H1 (cell line): Measurements from ENCODE around the gene TADA3. TPM values are rescaled to one million over a fixed set of nuclear protein-coding genes. Genes with fewer than 3 reads are reported as not detected.

Experiments used
- CTCF ChIA-PET: fragments of 300-600 bp; sonication (Branson Sonifier 250); formaldehyde crosslinking; loops from one replicate; lab custom pipeline; 2021; ENCODE audit not compliant: partially characterized antibody; lab: Charles Lee
- POLR2A ChIA-PET: fragments of 300-600 bp; sonication (Branson Sonifier 250); formaldehyde crosslinking; loops from one replicate; lab custom pipeline; 2021; ENCODE audit warnings: inconsistent platforms; ENCODE audit not compliant: partially characterized antibody; lab: Charles Lee
- DNase-seq, 2 experiments: peaks; one replicate each; pipeline versions ENCODE4 v3.0.0 to v3.0.0-alpha.2; 2010 to 2022; ENCODE audit warnings: low spot score in 2 of 2, low read depth in 1 of 2, mixed read lengths in 1 of 2
- FAIRE-seq: peaks from 2 replicates; lab custom pipeline; 2011; peaks lifted over from hg19 to GRCh38; lab: Jason Lieb, UNC
- H2AFZ ChIP-seq: 2 replicates; pipeline ENCODE4 v1.8.1; 2012; ENCODE audit warnings: low read length, inconsistent platforms
- H2AK5ac ChIP-seq: 2 replicates; pipeline ENCODE4 v1.6.1; 2013; ENCODE audit warnings: low read depth, low read length
- H2BK120ac ChIP-seq: replicated peaks from 2 replicates; pipeline ENCODE3; 2013; ENCODE audit warnings: low read depth, low read length, inconsistent platforms
- H2BK12ac ChIP-seq: 2 replicates; pipeline ENCODE4 v1.6.1; 2013; ENCODE audit warnings: low read depth, low read length
- H2BK15ac ChIP-seq: 2 replicates; pipeline ENCODE4 v1.6.1; 2013; ENCODE audit warnings: low read length
- H2BK20ac ChIP-seq: 2 replicates; pipeline ENCODE4 v1.6.1; 2013; ENCODE audit warnings: low read length
- H2BK5ac ChIP-seq: 2 replicates; pipeline ENCODE4 v1.6.1; 2013; ENCODE audit warnings: low read depth, low read length
- H3K14ac ChIP-seq: 2 replicates; pipeline ENCODE4 v1.6.1; 2013; ENCODE audit warnings: inconsistent platforms; ENCODE audit not compliant: insufficient read length
- H3K18ac ChIP-seq: 2 replicates; pipeline ENCODE4 v1.6.1; 2013; ENCODE audit warnings: low read length; ENCODE audit errors: extremely low read depth
- H3K23ac ChIP-seq: 2 replicates; pipeline ENCODE4 v1.6.1; 2013; ENCODE audit warnings: inconsistent platforms; ENCODE audit not compliant: insufficient read length
- H3K23me2 ChIP-seq: 2 replicates; pipeline ENCODE4 v1.6.1; 2013; ENCODE audit warnings: low read depth, low read length
- H3K27ac ChIP-seq: 2 replicates; pipeline ENCODE4 v1.6.1; 2011; ENCODE audit warnings: low read depth, low read length, inconsistent platforms
- H3K27me3 ChIP-seq, 4 experiments: replicated peaks in 1 of 4; 1 replicate in 1 of 4; 2 replicates in 3 of 4; pipeline versions ENCODE4 v1.6.1 to v1.8.1; 2011 to 2013; ENCODE audit warnings: low read length in 3 of 4, mild to moderate bottlenecking in 3 of 4, inconsistent platforms in 2 of 4, mixed read lengths in 2 of 4, moderate library complexity in 1 of 4; ENCODE audit not compliant: control insufficient read depth in 3 of 4, insufficient read depth in 3 of 4; ENCODE audit errors: extremely low read depth in 1 of 4
- H3K36me3 ChIP-seq, 4 experiments: 2 replicates each; pipeline versions ENCODE4 v1.6.1 to v1.8.1; 2011 to 2013; ENCODE audit warnings: mild to moderate bottlenecking in 4 of 4, low read length in 3 of 4, moderate library complexity in 2 of 4, control low read depth in 1 of 4, inconsistent platforms in 1 of 4; ENCODE audit not compliant: insufficient read depth in 4 of 4, control insufficient read depth in 2 of 4
- H3K4ac ChIP-seq: replicated peaks from 2 replicates; pipeline ENCODE3; 2013; ENCODE audit warnings: low read length, low read depth, mixed read lengths, inconsistent platforms; ENCODE audit not compliant: insufficient read length
- H3K4me1 ChIP-seq, 4 experiments: replicated peaks in 1 of 4; 1 replicate in 1 of 4; 2 replicates in 3 of 4; pipeline versions ENCODE4 v1.6.1 to v1.8.1; 2011 to 2013; ENCODE audit warnings: low read length in 3 of 4, inconsistent platforms in 2 of 4, mixed read lengths in 1 of 4; ENCODE audit not compliant: insufficient read depth in 4 of 4, control insufficient read depth in 3 of 4
- H3K4me2 ChIP-seq, 2 experiments: 2 replicates each; pipeline versions ENCODE4 v1.6.1 to v1.8.1; 2011 to 2013; ENCODE audit warnings: low read depth in 2 of 2, low read length in 2 of 2, control low read depth in 1 of 2, inconsistent platforms in 1 of 2, mild to moderate bottlenecking in 1 of 2; ENCODE audit not compliant: insufficient read depth in 1 of 2
- H3K4me3 ChIP-seq, 4 experiments: fragments of 200-600, 300-600 bp in 1 of 4; sonication (generic), shearing (Covaris generic), sonication (Bioruptor Twin) in 1 of 4; 2 replicates each; pipeline versions ENCODE4 v1.5.1 to v1.8.1; 2011 to 2016; ENCODE audit warnings: low read length in 4 of 4, low read depth in 3 of 4, control low read depth in 2 of 4, inconsistent platforms in 2 of 4, mild to moderate bottlenecking in 2 of 4, mixed read lengths in 1 of 4, moderate library complexity in 1 of 4; ENCODE audit not compliant: insufficient read depth in 2 of 4; ENCODE audit errors: extremely low read depth in 1 of 4
- H3K56ac ChIP-seq: replicated peaks from 2 replicates; pipeline ENCODE3; 2013; ENCODE audit warnings: low read depth, mild to moderate bottlenecking, mixed read lengths, low read length, inconsistent platforms; ENCODE audit not compliant: insufficient read length
- H3K79me1 ChIP-seq: 2 replicates; pipeline ENCODE4 v1.6.1; 2013; ENCODE audit warnings: low read depth, low read length, control low read depth
- H3K79me2 ChIP-seq, 2 experiments: 2 replicates each; pipeline versions ENCODE4 v1.6.1 to v1.8.1; 2012 to 2013; ENCODE audit warnings: low read length in 2 of 2, mild to moderate bottlenecking in 2 of 2, inconsistent platforms in 1 of 2; ENCODE audit not compliant: insufficient read depth in 2 of 2, control insufficient read depth in 1 of 2
- H3K9ac ChIP-seq, 4 experiments: replicated peaks in 1 of 4; 1 replicate in 1 of 4; 2 replicates in 3 of 4; pipeline versions ENCODE4 v1.6.1 to v1.8.1; 2011 to 2013; ENCODE audit warnings: low read depth in 3 of 4, low read length in 3 of 4, control low read depth in 2 of 4, mild to moderate bottlenecking in 2 of 4, moderate library complexity in 2 of 4, inconsistent platforms in 1 of 4; ENCODE audit errors: extremely low read depth in 1 of 4
- H3K9me3 ChIP-seq, 2 experiments: 2 replicates each; pipeline versions ENCODE4 v1.6.1 to v1.8.1; 2012 to 2013; ENCODE audit warnings: mild to moderate bottlenecking in 2 of 2, moderate library complexity in 2 of 2, control low read depth in 1 of 2, inconsistent platforms in 1 of 2, low read depth in 1 of 2, low read length in 1 of 2, mixed read lengths in 1 of 2; ENCODE audit not compliant: insufficient read depth in 2 of 2
- H4K20me1 ChIP-seq, 2 experiments: replicated peaks in 1 of 2; 2 replicates each; pipeline versions ENCODE3 to v1.8.1; 2011 to 2013; ENCODE audit warnings: inconsistent platforms in 2 of 2, low read length in 2 of 2, mild to moderate bottlenecking in 1 of 2; ENCODE audit not compliant: insufficient read depth in 2 of 2, control insufficient read depth in 1 of 2
- H4K5ac ChIP-seq: 2 replicates; pipeline ENCODE4 v1.6.1; 2013; ENCODE audit warnings: low read length, low read depth, mixed read lengths, inconsistent platforms; ENCODE audit not compliant: insufficient read length
- H4K8ac ChIP-seq: 2 replicates; pipeline ENCODE4 v1.8.0; 2013; ENCODE audit warnings: mild to moderate bottlenecking, moderate library complexity, low read length, inconsistent platforms; ENCODE audit not compliant: insufficient read depth; ENCODE audit errors: extremely low read depth
- H4K91ac ChIP-seq: replicated peaks from 2 replicates; pipeline ENCODE3; 2013; ENCODE audit warnings: low read length, mixed read lengths, inconsistent platforms; ENCODE audit not compliant: insufficient read length
- BACH1 ChIP-seq: IDR thresholded peaks from 2 replicates; pipeline ENCODE4 v1.6.1; 2012; ENCODE audit warnings: low read length, improper control_type of control experiment
- BCL11A ChIP-seq, 2 experiments: IDR thresholded peaks; one replicate each; pipeline ENCODE4 v1.6.1; 2011; ENCODE audit warnings: low read depth in 2 of 2, low read length in 2 of 2, mild to moderate bottlenecking in 2 of 2
- EP300 ChIP-seq, 2 experiments: IDR thresholded peaks; 1 replicate in 1 of 2; 2 replicates in 1 of 2; pipeline ENCODE4 v1.6.1; 2011 to 2012; ENCODE audit warnings: low read depth in 2 of 2, low read length in 2 of 2, mild to moderate bottlenecking in 2 of 2, borderline replicate concordance in 1 of 2, inconsistent platforms in 1 of 2, moderate library complexity in 1 of 2
- FOSL1 ChIP-seq: IDR thresholded peaks from 2 replicates; pipeline ENCODE4 v1.6.1; 2011; ENCODE audit warnings: mild to moderate bottlenecking, low read depth, low read length, moderate library complexity; ENCODE audit not compliant: insufficient read depth
- KDM1A ChIP-seq: fragments of 200-600, 300-600 bp; sonication (generic); IDR thresholded peaks from 2 replicates; pipeline ENCODE4 v1.7.1; 2016; ENCODE audit warnings: mild to moderate bottlenecking, low read length, borderline replicate concordance
- NANOG ChIP-seq: IDR thresholded peaks from 2 replicates; pipeline ENCODE4 v1.6.1; 2011; ENCODE audit warnings: low read length, low read depth, mild to moderate bottlenecking, inconsistent platforms; ENCODE audit not compliant: insufficient read depth, poor library complexity, severe bottlenecking
- RNF2 ChIP-seq: fragments of 200-900, 300-1000 bp; sonication (generic); IDR thresholded peaks from 2 replicates; pipeline ENCODE4 v1.7.1; 2016; ENCODE audit warnings: borderline replicate concordance, low read depth, mild to moderate bottlenecking, antibody characterized with exemption, low read length; ENCODE audit not compliant: poor library complexity, severe bottlenecking; ENCODE audit errors: missing control alignments
- SAP30 ChIP-seq: fragments of 300-600 bp; sonication (generic); IDR thresholded peaks from 2 replicates; pipeline ENCODE4 v1.7.1; 2012; ENCODE audit warnings: low read length, moderate library complexity, mild to moderate bottlenecking, inconsistent platforms; ENCODE audit not compliant: insufficient read depth, insufficient replicate concordance
- SP1 ChIP-seq: IDR thresholded peaks from 2 replicates; pipeline ENCODE4 v1.6.1; 2011; ENCODE audit warnings: low read depth, low read length
- SP2 ChIP-seq: IDR thresholded peaks from 2 replicates; pipeline ENCODE4 v1.6.1; 2012; ENCODE audit warnings: mild to moderate bottlenecking, low read length, inconsistent platforms
- SRF ChIP-seq: IDR thresholded peaks from 2 replicates; pipeline ENCODE4 v1.6.1; 2011; ENCODE audit warnings: mild to moderate bottlenecking, low read depth, low read length, moderate library complexity
- USF2 ChIP-seq: IDR thresholded peaks from 2 replicates; pipeline ENCODE4 v1.6.1; 2011; ENCODE audit warnings: low read length, improper control_type of control experiment
- WGBS, 2 experiments: shearing (Covaris generic) in 1 of 2; methylation state at CpG; one replicate each; pipeline versions ENCODE4 v1.1.6 to v1.1.7; 2013 to 2015; ENCODE audit warnings: low lambda C conversion rate in 2 of 2, mixed read lengths in 2 of 2, inconsistent platforms in 1 of 2, low coverage in 1 of 2, missing lambda C conversion rate in 1 of 2; ENCODE audit not compliant: insufficient replicate concordance in 2 of 2, insufficient coverage in 1 of 2, insufficient read length in 1 of 2; ENCODE audit errors: extremely low coverage in 1 of 2, missing lambda C conversion rate in 1 of 2; 5-methylcytosine and 5-hydroxymethylcytosine counted together
- polyA plus RNA-seq, 7 experiments: library from polyadenylated mRNA; depleted of rRNA in 3 of 7; stranded (reverse) in 5 of 7; unstranded in 2 of 7; fragments of >200 nt in 5 of 7; fragments of 200-250 nt in 2 of 7; gene quantifications; 1 replicate in 5 of 7; 2 replicates in 1 of 7; 4 replicates in 1 of 7; pipeline versions ENCODE4 v1.2.1 to v1.2.3, GENCODE V29; 2011 to 2013; ENCODE audit warnings: missing spikeins in 2 of 7, mixed read lengths in 2 of 7
- total RNA-seq: library from RNA; stranded (reverse); fragmentation: NEBNext Ultra II Directional; extraction: Animal tissue kit (Norgen Biotek cat#: 25700); gene quantifications from 2 replicates; pipeline ENCODE4 v1.2.1, GENCODE V29; 2021

Gene TADA3
- total and polyA plus RNA-seq, 2 of the 8 experiments (the other 6 are each of a cell fraction or from before 2014, with no cell fraction given) = 43.4 to 50.3 TPM

GRCh38 chr3:9746330-9746729, 45.9 kb downstream of the TADA3 start:
- H4K20me1 ChIP-seq = peaks cover 0 to 4% of the 10 kb centered on the region in 2 experiments
- no peak overlapping the region for H3K4ac ChIP-seq
- no peak overlapping the region for H3K23ac ChIP-seq
- no peak overlapping the region for H2AFZ ChIP-seq
- POLR2A ChIA-PET = interaction anchor here (1.2 to 6.7 kb wide), 2 partner anchors 10 to 14 kb away, joined by 6 to 56 read pairs; partner anchors contain the start of gene BRPF1
- FAIRE-seq (no peak), DNase-seq (no peak)
- no peak overlapping the region for H3K18ac ChIP-seq
- H3K4me1 ChIP-seq = peaks cover 0 to 9% (median 6%) of the 10 kb centered on the region in 4 experiments; a peak in 4 of 7 replicates
- H3K56ac ChIP-seq = no peak overlapping the region
- H3K27ac ChIP-seq = no peak overlapping the region
- H3K14ac ChIP-seq = no peak overlapping the region
- H4K91ac ChIP-seq = no peak overlapping the region
- peaks cover 0 to 8% of the 10 kb centered on the region in 2 experiments; a peak in 2 of 4 replicates for H3K79me2 ChIP-seq
- H3K4me3 ChIP-seq = no peak overlapping the region
- WGBS, 2 experiments = 83% methylated on average over 5 of the region's 5 CpGs; no CpG with 5 or more reads in 1 of the 2 experiments
- no peak overlapping the region for H2BK12ac ChIP-seq
- no peak overlapping the region for H4K5ac ChIP-seq
- no peak overlapping the region for H2BK15ac ChIP-seq
- H4K8ac ChIP-seq = no peak overlapping the region
- H2BK20ac ChIP-seq = no peak overlapping the region
- H3K79me1 ChIP-seq = peaks cover 4% of the 10 kb centered on the region
- no peaks in the 10 kb centered on the region for H3K27me3 ChIP-seq
- H3K9me3 ChIP-seq = no peaks in the 10 kb centered on the region
- no peak overlapping the region for H2BK5ac ChIP-seq
- CTCF ChIA-PET = interaction anchor here (1.2 to 1.5 kb wide), 2 partner anchors 14 to 19 kb away, joined by 3 to 7 read pairs; no protein-coding TSS in a partner anchor
- no peak overlapping the region for H2AK5ac ChIP-seq
- peaks cover 6% of the 10 kb centered on the region for H3K23me2 ChIP-seq
- peaks cover 47 to 73% (median 64%) of the 10 kb centered on the region in 4 experiments for H3K36me3 ChIP-seq
- H3K4me2 ChIP-seq = no peak overlapping the region
- H3K9ac ChIP-seq = no peak overlapping the region
- H2BK120ac ChIP-seq = no peak overlapping the region
- TF ChIP-seq NANOG = no peak
- TF ChIP-seq KDM1A = no peak
- no peak for TF ChIP-seq SRF
- TF ChIP-seq SAP30 = no peak
- no peak for TF ChIP-seq BACH1
- TF ChIP-seq USF2 = no peak
- TF ChIP-seq SP2 = no peak
- no peak for TF ChIP-seq FOSL1
- TF ChIP-seq RNF2 = no peak
- no peak for TF ChIP-seq BCL11A (IDR thresholded peaks at IDR 0.05; ENCODE audit: low read depth in 2 of 2, low read length in 2 of 2)
- TF ChIP-seq SP1 = no peak
- TF ChIP-seq EP300 (IDR thresholded peaks at IDR 0.05; ENCODE audit: borderline replicate concordance in 1 of 2, low read depth in 2 of 2, low read length in 2 of 2) = no peak
